HFFc6 (cell line): ENCODE measurements around the gene GOLGA8G. TPM values are rescaled to one million over a fixed set of nuclear protein-coding genes. Genes with fewer than 3 reads are reported as not detected.
"Not testable (repeated sequence)": the region's sequence is repeated elsewhere in the genome, so short reads cannot be mapped to it uniquely, and the experiment has no call there.

Experiments used
- DNase-seq: peaks from one replicate; pipeline ENCODE4 v3.0.0-alpha.2; 2018
- H3K27ac Mint-ChIP-seq: 2 replicates; pipeline ENCODE4 v1.8.0; 2020; ENCODE audit warnings: mild to moderate bottlenecking, mixed read lengths
- H3K27me3 Mint-ChIP-seq: 2 replicates; pipeline ENCODE4 v1.8.0; 2021; ENCODE audit warnings: mild to moderate bottlenecking, moderate library complexity, mixed read lengths; ENCODE audit not compliant: insufficient read depth
- H3K36me3 Mint-ChIP-seq: 2 replicates; pipeline ENCODE4 v1.8.0; 2021; ENCODE audit warnings: low read depth, mixed read lengths
- H3K4me1 Mint-ChIP-seq: 2 replicates; pipeline ENCODE4 v1.8.0; 2020; ENCODE audit warnings: low read depth, mixed read lengths
- H3K4me3 Mint-ChIP-seq: 2 replicates; pipeline ENCODE4 v1.8.0; 2020; ENCODE audit warnings: mild to moderate bottlenecking, moderate library complexity, mixed read lengths
- H3K9me3 Mint-ChIP-seq: 2 replicates; pipeline ENCODE4 v1.8.0; 2020; ENCODE audit warnings: mild to moderate bottlenecking, mixed read lengths
- long read RNA-seq: library from polyadenylated mRNA; unstranded; transcript quantifications from one replicate; pipeline ENCODE4 v2.0.0, GENCODE V29; 2019
- microRNA-seq: library from miRNA; unstranded; fragments of <30 nt; microRNA quantifications from one replicate; pipeline ENCODE4, GENCODE V29; 2019
- total RNA-seq, 6 experiments: library from RNA; stranded (reverse); fragmentation: NEBNext Ultra II Directional; extraction: Animal tissue kit (Norgen Biotek cat#: 25700); gene quantifications; 2 replicates in 1 of 6; 3 replicates in 5 of 6; pipeline ENCODE4 v1.2.3, GENCODE V29; 2021

The GOLGA8G gene
- total RNA-seq, result under 1 TPM in 1 of 6 experiments, not detected in 5; 0.17 TPM
- long read RNA-seq, result 0 reads

- not testable (repeated sequence) for H3K27me3 Mint-ChIP-seq, H3K27ac Mint-ChIP-seq, H3K9me3 Mint-ChIP-seq, H3K4me3 Mint-ChIP-seq, H3K36me3 Mint-ChIP-seq, DNase-seq, H3K4me1 Mint-ChIP-seq
These were observed at the start of gene GOLGA8G for GRCh38 chr15:28532954-28533353. Gene GOLGA8G (minus strand): TSS chr15:28532971. CDS start chr15:28532909, 62 bp downstream.

- H3K4me1 Mint-ChIP-seq, H3K4me3 Mint-ChIP-seq, H3K36me3 Mint-ChIP-seq, H3K27ac Mint-ChIP-seq, H3K9me3 Mint-ChIP-seq, H3K27me3 Mint-ChIP-seq, DNase-seq: not testable (repeated sequence)
These were observed 40.6 kb upstream of the GOLGA8G start for GRCh38 chr15:28573351-28573750.

- H3K4me3 Mint-ChIP-seq, H3K9me3 Mint-ChIP-seq, H3K27me3 Mint-ChIP-seq, H3K36me3 Mint-ChIP-seq, H3K27ac Mint-ChIP-seq, DNase-seq, H3K4me1 Mint-ChIP-seq: not testable (repeated sequence)
These were observed 20.5 kb upstream of the GOLGA8G start, which contains the start of gene GOLGA6L25 for GRCh38 chr15:28553268-28553667. Gene GOLGA6L25 (plus strand): TSS chr15:28553568. CDS start chr15:28553629, 61 bp downstream.

GRCh38 chr15:28515208-28515607 is 17.6 kb downstream of the GOLGA8G start:
- H3K4me3 Mint-ChIP-seq, DNase-seq: not testable (repeated sequence)

GRCh38 chr15:28514128-28514527 is 18.6 kb downstream of the GOLGA8G start:
- not testable (repeated sequence) for DNase-seq, H3K9me3 Mint-ChIP-seq, H3K27ac Mint-ChIP-seq, H3K27me3 Mint-ChIP-seq, H3K4me3 Mint-ChIP-seq, H3K4me1 Mint-ChIP-seq, H3K36me3 Mint-ChIP-seq

More at GRCh38 chr15:28515208-28515607, 17.6 kb downstream of the GOLGA8G start:
- not testable (repeated sequence) for H3K36me3 Mint-ChIP-seq, H3K27ac Mint-ChIP-seq, H3K9me3 Mint-ChIP-seq, H3K4me1 Mint-ChIP-seq, H3K27me3 Mint-ChIP-seq

- H3K27ac Mint-ChIP-seq, H3K4me3 Mint-ChIP-seq, DNase-seq, H3K36me3 Mint-ChIP-seq, H3K27me3 Mint-ChIP-seq, H3K9me3 Mint-ChIP-seq, H3K4me1 Mint-ChIP-seq: not testable (repeated sequence)
These were observed 24.4 kb downstream of the GOLGA8G start for GRCh38 chr15:28508217-28508889.

- not testable (repeated sequence) for H3K4me1 Mint-ChIP-seq, H3K9me3 Mint-ChIP-seq, H3K27me3 Mint-ChIP-seq, DNase-seq, H3K4me3 Mint-ChIP-seq, H3K27ac Mint-ChIP-seq, H3K36me3 Mint-ChIP-seq
These were observed 51.4 kb downstream of the GOLGA8G start for GRCh38 chr15:28481340-28481739.

Small RNA genes lying within 50 kb of the gene (microRNA-seq; reads per million reads assigned to microRNA genes)
- not detected for gene MIR4509-3

Other genes starting within 250 kb of the GOLGA8G start
- 10 to 100 TPM; 33.6 to 47.3 (median 37.0) TPM for gene HERC2, start 210.8 kb downstream of the GOLGA8G start, total RNA-seq
- gene GOLGA6L24, start 174.9 kb downstream of the GOLGA8G start, total RNA-seq, result not detected
- under 1 TPM in 1 of 6 experiments, not detected in 5; 0.06 TPM for gene GOLGA8F, start 154.3 kb downstream of the GOLGA8G start, total RNA-seq
- gene GOLGA6L25, start 20.6 kb upstream of the GOLGA8G start, total RNA-seq, result not detected
- under 1 TPM in 4 of 6 experiments, not detected in 2; 0.10 to 0.57 (median 0.31) TPM for gene GOLGA8M, start 179.4 kb upstream of the GOLGA8G start, total RNA-seq